ENCODE results near the gene KRT3.
"Not testable (repeated sequence)": the region's sequence is repeated elsewhere in the genome, so short reads cannot be mapped to it uniquely, and the experiment has no call there.

Gene KRT3

DNA sequence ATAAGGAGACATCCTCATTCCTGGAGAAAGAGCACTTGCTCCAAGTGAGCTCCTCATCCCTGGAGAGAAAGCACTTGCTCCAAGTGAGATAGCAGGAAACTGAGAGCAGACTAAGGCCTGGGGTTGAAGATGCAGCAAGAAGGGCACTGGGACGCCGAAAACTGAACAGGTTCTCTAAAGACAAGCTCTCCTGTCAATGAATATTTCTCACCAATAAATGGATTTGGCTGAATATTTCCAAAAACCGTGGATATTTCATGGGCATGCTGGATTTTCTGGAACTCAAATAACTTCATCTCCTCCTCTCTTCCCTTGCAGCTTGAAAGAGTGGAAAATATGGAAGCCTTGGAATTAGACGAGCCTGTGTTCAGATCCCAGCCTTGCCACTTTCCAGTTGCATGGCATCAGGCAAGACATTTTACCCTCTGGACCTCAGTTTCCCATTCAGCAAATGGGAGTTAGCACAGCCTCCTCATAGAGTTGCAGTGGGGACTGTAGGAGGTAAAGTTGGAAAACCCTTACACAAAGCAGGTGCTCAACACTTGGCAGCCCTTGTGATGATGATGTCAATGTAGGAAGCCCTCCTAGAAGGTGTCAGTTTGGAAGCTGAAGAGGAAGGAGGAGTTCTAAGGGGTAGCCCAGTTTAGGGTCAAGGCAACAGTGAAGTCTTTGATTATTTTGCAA is 14.4 kb downstream of the KRT3 start:
- DNase-seq (ENCODE audit: low spot score), result no peak

DNA sequence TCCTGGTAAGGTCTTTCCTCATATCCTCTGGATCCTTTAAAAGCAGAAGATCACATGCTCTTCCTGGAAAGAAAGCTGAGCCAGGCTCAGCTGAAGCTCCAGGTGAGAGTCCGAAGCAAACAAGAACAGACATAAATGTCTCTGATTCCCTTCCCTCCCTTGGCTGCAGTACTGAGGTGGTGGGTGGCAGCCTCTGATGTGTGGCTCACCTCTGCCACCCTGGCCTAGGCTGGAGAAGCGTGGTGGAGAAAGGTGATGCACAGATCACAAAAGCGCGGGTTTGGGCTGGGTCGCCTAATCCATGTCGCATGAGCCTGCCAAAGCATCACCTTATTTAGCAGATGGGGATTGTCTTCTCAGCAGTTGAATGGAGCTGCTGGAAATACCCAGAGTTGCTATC is 16.0 kb downstream of the KRT3 start:
- DNase-seq (ENCODE audit: low spot score), result no peak

DNA sequence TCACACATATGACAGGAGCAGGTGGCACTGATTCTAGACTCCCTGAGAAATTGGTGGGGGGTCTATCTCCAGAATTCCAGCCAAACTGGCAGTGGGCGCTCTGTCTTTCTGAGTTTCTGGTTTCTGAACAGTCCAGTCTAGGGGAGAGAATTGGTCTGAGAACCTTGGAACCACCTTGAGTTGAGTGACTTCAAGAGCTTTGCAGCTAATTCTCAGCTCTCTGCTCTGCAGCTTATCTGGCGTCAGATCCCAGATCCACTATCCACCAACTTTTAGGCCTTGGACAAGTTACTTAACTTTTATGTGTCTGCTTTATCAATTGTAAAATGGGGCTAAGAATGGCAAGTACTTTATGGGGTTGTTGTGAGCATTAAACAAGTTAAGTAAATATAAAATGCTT is 17.1 kb downstream of the KRT3 start:
- no peak for DNase-seq (ENCODE audit: low spot score)

DNA sequence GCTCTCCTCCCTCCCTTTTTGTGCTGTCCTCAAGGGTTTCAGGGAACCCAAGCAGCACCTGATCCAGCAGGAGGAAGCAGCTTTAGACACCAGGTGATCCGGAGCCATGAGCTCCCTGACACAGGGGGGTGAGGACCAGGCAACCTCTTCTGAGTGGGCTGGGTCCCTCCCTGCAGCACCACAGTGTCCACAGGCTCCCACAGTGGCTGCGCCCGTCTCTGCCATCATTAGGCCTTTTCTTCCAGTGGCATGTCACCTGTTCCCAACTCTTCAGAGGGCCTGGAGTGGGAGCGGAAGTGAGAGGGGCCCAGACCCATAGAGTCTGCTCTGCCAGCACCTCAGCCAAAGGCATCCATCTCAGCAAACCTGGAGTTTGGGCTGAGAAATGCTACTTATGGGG is 18.4 kb downstream of the KRT3 start:
- DNase-seq (ENCODE audit: low spot score), result no peak

DNA sequence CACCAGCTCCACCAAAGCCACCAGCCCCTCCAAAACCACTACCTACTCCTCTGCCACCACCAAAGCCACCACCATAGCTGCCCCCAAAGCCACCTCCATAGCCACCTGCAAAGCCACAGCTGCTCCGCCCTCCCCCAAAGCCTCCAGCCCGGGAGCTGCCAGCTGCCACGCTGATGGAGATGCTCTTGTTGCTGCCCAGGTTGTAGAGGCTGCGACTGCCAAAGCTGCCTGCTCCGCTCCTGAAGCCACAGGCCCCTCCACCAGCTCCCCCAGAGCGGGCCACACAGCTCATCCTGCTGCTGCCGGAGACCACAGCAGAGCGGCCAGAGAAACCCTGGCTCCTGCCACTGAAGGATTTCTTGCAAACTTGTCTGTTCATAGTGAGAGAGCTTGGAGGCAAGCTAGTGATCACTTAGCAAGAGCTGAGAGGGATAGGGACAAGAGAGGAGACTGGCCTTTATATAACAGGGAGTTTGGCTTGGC is 19.0 kb downstream of the KRT3 start, which contains the start of gene KRT76:
Gene KRT76, minus strand, starts transcription at position 433 of the 483 bp plus-strand sequence. Its CDS starts 54 bp downstream, at position 379.
- no peak for DNase-seq (ENCODE audit: low spot score)

DNA sequence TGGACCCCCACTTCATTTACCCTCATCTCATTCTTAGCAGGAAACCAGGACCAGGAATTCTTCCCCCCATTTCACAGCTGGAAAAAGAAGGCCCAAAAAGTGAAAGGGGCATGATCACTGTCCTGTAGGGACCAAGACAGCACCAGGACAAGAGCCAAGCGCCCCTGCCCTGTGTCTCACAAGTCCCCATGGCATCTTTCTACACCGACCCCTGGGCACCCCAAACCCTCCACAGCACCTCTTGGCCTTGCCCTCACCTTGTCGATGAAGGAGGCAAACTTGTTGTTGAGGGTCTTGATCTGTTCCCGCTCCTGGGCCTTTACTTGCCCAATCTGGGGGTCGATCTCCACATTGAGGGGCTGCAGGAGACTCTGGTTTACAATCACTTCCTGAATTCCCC is 19.5 kb downstream of the KRT3 start:
- DNase-seq (ENCODE audit: low spot score), result no peak

DNA sequence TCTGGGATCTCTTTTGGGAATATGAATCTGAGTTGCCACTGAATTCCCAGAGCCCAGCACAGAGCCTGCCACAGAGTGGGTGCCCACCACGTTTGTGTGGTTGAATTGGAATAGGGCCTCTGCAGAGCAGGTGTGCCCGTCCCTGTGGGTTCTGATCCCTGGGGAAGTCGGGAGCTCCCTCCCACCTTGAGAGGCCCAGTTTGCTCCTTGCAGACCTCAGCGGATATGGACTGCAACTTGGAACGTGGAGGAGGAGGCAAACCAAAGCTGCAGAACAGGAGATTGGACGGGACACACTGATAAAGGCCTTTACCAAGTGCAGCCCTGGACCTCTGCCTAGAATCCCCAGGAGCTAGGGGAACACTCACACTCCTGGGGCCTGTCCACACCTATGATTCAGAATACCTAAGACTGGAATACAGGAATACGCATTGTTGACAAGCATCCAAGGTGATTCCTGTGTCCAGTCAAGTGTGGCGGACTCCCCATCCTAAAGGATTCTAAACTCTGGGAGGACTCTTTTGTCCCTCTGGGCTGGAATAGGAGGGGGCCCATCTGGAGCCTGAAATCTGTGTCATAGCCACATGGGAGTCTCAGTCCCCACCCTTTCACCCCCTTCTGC is 21.2 kb downstream of the KRT3 start:
- no peak for DNase-seq (ENCODE audit: low spot score)

DNA sequence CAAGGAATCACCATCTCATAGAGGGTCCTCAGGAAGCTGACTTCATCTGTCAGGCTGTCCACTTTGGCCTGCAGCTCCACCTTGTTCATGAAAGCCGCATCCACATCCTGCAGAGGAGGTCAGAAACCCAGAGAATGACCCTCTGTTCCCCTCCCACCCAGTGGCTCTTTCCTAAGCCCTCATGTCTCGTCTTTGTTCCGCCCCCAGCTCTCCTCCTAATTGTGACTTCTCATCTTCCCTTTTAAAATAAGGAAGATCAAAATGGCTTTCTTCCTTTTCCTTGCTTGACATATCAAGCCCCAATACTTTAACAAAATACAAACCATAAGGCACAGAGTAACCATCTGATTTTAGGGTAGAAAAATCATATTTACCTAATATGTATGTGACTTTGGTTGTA is 23.1 kb downstream of the KRT3 start:
- DNase-seq (ENCODE audit: low spot score), result no peak

DNA sequence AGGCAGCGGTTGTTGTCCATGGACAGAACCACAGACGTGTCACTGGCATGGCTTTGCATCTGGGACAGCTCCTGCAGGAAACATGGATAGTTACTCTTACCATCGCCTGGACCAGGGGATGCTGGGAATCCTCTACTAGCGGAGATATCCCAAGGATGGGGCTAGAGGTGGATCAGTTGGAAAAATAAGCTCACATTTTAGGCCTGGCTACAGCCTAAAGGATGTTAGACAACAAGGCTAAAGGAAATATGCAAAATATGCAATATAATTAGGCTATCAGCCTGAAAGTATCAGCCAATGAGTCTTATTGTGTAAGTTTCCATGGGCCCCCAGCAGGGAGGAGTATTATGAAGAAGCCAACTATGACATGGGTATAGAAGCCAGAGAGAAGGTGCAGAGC is 23.7 kb downstream of the KRT3 start:
- no peak for DNase-seq (ENCODE audit: low spot score)

DNA sequence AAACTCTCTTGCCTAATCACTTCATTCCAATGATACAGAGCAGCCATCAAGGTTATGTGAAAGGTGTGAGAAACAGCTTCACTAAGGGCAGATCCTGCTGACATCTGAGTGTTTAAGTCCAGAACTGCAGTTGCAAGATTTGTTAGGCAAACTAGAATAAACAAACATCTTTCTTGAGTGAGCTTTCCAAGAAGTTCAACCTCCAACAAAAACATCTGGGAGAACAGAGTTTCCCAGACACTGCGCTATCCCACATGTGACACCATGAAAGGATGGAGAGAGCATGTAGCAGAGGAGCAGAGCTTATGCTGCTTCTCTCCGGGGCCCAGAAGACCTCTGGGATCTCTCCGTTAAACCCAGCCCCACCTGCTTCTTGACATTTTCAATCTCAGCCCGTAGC is 24.4 kb downstream of the KRT3 start:
- no peak for DNase-seq (ENCODE audit: low spot score)

DNA sequence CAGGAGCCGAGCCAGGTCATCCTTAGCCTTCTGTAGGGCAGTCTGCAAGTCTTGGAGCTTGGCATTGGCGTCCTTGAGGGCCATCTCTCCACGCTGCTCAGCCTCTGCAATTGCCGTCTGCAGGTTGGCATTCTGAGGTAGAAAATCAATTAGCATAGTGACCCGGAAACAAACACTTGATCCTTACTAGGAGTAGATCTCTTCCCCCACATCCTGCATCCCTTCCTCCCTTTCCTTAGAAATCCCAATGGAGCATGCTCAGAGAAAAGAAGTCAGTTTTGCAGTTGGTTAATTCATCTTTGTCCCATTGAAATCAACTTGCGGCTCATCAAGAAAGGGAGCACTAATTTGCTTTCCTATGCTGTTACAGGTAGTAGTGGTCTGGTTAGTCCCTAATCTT is 24.8 kb downstream of the KRT3 start:
- no peak for DNase-seq (ENCODE audit: low spot score)

DNA sequence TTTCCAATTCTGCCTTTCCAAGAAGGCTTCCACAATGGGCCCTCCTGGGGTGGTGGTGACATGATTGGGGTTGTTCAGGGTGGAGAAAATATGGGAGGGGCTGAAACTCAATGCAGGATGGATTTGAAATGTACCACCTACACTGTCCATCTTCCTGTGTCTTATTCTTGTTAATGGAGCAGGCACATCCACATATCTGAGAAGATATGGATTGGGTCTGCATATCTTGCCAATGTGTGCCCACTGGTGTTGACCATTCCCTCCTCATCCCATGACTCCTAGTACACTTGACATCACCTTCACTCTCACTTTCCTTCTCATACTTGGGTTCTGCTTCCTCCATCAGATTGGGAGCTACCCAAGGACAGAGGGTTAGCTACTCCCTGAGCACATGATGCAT is 26.0 kb downstream of the KRT3 start:
- DNase-seq (ENCODE audit: low spot score), result no peak

DNA sequence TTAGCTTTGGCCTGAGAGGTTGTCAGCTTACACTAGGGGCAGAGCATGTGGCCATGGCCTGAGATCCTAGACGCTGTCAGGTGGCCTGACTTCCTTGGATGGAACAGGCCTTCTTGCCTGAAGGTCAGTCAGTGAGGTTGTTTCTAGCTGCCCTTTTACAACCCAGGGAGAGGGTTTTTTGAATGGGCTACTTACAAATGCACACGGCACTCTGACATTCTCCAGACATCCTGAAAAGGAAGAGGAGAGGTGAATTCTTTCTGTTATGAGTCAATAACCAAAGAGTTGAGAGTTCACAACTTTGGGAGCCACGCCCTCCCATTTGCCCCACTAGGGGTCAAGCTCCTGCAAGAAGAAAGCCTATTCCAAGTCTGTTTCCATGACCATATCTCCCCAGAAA is 26.6 kb downstream of the KRT3 start:
- no peak for DNase-seq (ENCODE audit: low spot score)

DNA sequence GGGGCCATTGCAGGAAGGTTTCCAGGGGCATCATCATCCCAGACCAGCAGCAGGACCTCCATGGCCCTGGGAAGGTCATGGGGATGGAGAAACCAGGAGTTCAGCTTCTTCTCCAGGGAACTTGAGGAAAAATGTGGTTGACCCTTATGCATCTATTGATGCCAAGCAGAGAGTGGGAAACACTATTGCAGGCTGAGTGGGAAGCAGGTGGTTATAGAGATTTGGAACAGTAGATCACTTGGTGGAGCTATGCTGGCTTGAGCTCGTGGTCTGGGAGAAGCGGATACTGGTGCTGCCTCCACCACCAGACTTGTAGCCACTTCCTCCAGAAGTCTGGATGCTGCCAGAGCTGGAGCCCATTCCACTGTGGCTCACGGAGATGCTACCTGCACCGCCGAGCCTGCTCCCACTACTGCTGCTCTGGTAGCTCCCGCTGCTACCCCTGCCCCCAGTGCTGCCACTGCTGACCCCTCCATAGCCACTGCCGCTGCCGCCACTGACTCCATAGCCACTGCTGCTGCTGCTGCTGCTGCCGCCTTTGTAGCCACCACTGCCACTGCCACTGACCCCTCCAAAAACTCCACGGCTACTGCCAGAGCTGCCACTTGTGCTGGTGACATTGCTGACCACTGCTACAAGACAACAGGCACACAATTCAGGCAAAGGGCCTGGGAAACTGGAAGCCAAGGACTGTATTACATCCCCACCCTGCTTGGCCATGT is 27.3 kb downstream of the KRT3 start:
- DNase-seq (ENCODE audit: low spot score), result no peak

DNA sequence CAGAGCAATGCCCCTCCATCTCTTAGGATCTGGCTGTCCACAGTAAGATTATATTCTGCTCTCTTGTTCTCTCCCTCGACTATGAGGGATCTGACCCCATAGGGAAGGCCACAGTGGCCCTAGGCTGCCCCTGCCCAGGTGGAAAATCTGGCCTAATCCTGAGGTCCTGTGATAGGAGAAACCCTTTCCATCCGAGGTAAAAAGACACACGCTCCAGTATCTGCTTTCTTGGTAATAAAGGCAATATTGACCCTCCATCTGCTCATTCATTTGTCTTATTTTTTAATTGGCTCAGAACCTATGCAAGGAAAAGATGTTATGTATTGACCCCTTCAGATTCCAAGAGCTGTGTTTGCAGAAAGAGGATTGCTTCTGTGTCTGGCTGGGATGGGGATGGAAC is 28.5 kb downstream of the KRT3 start:
- DNase-seq (ENCODE audit: low spot score), result no peak

DNA sequence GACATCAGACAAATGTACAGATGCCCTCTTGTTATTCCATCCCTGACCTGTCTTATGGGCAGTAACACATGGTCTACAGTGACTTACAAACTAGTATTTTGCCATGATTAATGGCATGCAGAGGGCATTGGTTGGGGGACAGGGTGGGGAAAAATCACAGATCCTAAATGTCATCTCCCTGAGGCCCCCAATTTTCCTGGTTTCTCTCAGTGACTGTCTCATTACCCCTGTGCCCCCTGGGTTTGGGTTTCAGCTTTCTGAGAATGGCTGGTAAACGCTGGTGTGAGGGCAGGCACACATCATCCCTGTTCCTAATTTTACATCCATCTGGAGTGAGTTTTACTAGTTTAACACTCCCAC is 28.9 kb downstream of the KRT3 start:
- no peak for DNase-seq (ENCODE audit: low spot score)

DNA sequence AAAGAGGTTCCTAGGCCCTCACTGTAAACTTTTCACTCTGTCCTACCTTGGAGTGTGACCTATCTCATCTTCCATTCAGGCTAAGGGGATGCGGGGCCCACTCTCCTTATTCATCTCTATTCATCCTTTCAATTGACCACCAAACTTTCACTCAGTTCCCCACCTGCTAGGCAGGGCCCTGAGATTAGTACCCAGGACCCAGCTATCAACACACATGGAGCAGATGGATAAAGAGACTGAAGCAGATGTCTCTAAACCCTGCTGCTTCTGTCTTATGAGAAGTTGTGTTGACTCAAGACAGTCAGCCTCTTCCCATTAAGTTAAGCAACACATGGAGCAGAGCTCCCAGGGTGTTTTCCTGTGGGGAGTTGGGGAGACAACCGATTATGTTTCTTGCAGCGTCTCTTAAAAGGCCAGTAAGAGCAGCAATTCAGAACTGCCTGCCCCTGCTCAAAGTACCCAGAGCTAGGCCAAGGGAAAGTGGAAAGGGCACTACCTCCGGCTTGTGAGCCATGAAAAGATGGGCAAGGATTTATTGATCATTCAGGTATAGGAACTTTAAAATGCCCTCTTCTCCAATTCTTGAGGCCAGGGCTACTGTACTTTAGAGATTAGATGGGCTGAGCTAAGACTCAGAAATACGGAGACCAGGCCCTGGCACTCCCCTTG is 29.4 kb downstream of the KRT3 start:
- no peak for DNase-seq (ENCODE audit: low spot score)

DNA sequence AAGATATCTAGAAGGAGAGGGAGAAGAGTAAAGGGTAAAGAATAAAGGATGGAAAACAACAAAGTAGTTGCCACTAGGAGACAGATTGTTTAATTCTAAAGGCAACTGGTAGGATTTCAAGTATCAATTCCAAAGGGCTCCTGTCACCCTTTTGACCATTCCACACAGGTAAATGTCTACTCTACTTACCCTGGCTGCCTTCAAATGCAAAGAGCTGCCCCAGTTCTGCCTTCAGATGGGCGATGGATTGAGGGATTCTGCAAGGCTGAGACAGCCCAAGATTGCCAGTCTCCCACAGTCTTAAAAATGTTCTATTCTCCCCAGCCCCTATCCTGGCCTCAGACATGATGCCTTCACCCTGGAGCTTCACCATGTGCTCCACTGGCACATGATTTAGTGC is 30.2 kb downstream of the KRT3 start:
- DNase-seq (ENCODE audit: low spot score), result no peak

DNA sequence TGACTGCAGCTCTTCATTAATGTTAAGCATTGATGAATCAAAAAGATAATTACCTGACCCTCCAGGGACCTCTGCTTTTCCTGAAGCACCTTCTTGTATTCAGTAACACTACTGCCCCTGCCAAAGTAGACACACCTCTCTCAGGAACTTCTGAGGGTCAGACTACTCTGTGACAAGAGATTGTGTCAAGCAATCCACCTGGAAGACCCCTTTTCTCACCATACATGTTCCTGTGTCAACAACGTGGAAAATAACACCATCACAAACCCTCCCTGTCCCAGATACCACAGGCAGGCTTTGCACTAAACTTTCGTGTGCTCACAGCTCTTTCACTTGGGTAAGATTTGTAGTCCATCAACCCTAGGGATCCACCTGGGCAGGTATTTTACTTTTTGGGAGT is 31.9 kb downstream of the KRT3 start:
- DNase-seq (ENCODE audit: low spot score), result no peak

DNA sequence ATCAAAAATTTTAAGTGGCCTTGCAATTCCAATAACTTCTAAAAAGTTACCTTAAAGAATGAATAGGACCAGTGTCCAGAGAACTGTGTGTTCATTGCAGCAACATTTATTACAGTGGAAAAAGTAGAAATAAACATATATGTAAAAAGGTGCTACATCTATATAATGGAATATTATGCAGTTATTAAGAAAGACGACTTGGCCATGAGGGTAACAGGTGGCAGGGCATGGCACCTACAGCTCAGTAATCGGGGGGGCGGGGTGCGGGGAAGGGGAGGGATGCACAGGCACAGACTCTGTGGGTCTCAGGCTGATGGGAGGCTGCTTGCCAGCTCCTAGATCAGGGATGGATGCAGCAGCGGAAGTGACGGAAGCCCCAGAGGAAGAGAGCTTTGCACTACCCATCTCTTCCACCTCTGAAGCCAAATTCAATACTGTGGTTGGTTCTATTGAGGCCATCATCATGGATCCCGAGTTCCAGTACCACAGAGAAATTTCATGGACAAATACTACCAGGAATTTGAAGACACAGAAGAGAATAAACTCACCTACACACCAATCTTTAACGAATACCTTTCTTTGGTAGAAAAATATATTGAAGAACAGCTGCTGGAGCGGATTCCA is 32.8 kb downstream of the KRT3 start:
- no peak for DNase-seq (ENCODE audit: low spot score)

DNA sequence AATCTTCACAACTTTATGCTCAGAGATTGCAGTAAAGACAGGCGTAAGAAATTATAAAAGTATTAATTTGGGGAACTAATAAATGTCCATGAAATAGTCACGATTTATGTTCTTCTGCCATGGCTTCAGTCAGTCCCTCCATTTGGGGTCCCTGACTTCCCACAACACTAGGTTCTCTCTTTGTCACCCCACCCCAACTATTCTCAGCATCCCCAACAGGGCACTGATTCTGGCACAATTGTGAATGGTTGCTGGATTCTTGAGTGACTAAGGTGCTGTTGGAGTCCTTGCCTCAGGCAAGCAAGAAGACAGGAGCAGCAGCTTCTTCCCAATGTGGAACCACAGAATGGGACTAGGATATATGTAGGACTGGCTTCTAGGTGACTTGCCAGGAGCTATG is 34.1 kb downstream of the KRT3 start:
- no peak for DNase-seq (ENCODE audit: low spot score)

DNA sequence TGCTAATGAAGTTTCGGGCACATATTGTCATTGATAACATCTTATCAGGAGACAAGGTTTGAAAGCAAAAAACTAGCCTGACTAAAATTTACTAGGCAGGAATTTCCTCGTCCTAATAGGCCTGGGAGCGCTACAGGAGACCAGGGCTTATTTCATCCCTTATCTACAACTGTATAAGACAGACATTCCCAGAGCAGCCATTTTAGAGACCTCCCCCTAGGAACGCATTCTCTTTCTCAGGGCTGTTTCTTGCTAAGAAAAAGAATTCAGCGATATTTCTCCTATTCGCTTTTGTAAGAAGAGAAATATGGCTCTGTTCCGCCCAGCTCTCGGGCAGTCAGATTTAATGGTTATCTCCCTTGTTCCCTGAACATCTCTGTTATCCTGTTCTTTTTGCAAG is 34.7 kb downstream of the KRT3 start:
- DNase-seq (ENCODE audit: low spot score), result not testable (repeated sequence)

Measured in COLO829 (cell line).